H1 (cell line): ENCODE data around the gene LRBA. TPM values are rescaled to one million over a fixed set of nuclear protein-coding genes. Genes with fewer than 3 reads are reported as not detected.

Experiments
- ASH2L ChIP-seq: fragments of 200-600, 300-600 bp; sonication (generic); IDR thresholded peaks from one replicate; pipeline ENCODE4 v1.7.1; 2017; ENCODE audit warnings: low read length
- CTBP2 ChIP-seq: IDR thresholded peaks from 2 replicates; pipeline ENCODE4 v1.7.0; 2011; ENCODE audit warnings: borderline replicate concordance, mild to moderate bottlenecking, moderate library complexity, mixed read lengths, low read length; ENCODE audit not compliant: insufficient read depth, insufficient read length
- HDAC6 ChIP-seq: IDR thresholded peaks from one replicate; pipeline ENCODE4 v1.7.1; 2012; ENCODE audit warnings: low read depth, mild to moderate bottlenecking, inconsistent platforms, low read length, moderate library complexity
- RXRA ChIP-seq: IDR thresholded peaks from 2 replicates; pipeline ENCODE4 v1.6.1; 2011; ENCODE audit warnings: low read depth, mild to moderate bottlenecking, low read length, moderate library complexity; ENCODE audit not compliant: insufficient read depth
- polyA plus RNA-seq, 7 experiments: library from polyadenylated mRNA; depleted of rRNA in 3 of 7; stranded (reverse) in 5 of 7; unstranded in 2 of 7; fragments of >200 nt in 5 of 7; fragments of 200-250 nt in 2 of 7; gene quantifications; 1 replicate in 5 of 7; 2 replicates in 1 of 7; 4 replicates in 1 of 7; pipeline versions ENCODE4 v1.2.1 to v1.2.3, GENCODE V29; 2011 to 2013; ENCODE audit warnings: missing spikeins in 2 of 7, mixed read lengths in 2 of 7
- total RNA-seq: library from RNA; stranded (reverse); fragmentation: NEBNext Ultra II Directional; extraction: Animal tissue kit (Norgen Biotek cat#: 25700); gene quantifications from 2 replicates; pipeline ENCODE4 v1.2.1, GENCODE V29; 2021
- TF ChIP-seq, protein P1 (sequence below): fragments of 300-600 bp; sonication (generic); IDR thresholded peaks from 2 replicates; pipeline ENCODE4 v1.7.1; 2012; ENCODE audit warnings: low read length, moderate library complexity, mild to moderate bottlenecking, inconsistent platforms; ENCODE audit not compliant: insufficient replicate concordance

Gene LRBA
- total and polyA plus RNA-seq, 2 of the 8 experiments (the other 6 are each of a cell fraction or from before 2014, with no cell fraction given), result 54.6 to 83.2 TPM

DNA sequence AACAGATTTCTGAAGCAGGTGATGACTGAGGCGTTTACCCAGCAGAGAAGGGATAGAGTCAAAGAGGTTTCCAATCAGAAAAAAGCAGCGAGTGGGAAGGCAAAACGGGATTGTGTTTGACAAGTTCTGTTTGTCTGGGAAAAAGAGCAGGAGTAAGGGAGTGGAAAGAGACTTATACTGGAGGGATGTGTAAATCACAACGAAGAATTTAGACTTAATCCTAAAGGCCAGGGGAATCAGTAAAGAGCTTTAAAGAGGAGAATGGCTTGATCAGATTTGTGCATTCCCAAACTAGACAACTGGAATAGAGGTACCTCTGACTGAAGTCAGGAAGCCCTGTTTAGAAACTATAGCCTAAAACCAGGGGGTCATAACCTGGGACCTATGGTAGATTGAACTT is 31.5 kb upstream of the LRBA start (continued):
- TF ChIP-seq, protein P1, sequence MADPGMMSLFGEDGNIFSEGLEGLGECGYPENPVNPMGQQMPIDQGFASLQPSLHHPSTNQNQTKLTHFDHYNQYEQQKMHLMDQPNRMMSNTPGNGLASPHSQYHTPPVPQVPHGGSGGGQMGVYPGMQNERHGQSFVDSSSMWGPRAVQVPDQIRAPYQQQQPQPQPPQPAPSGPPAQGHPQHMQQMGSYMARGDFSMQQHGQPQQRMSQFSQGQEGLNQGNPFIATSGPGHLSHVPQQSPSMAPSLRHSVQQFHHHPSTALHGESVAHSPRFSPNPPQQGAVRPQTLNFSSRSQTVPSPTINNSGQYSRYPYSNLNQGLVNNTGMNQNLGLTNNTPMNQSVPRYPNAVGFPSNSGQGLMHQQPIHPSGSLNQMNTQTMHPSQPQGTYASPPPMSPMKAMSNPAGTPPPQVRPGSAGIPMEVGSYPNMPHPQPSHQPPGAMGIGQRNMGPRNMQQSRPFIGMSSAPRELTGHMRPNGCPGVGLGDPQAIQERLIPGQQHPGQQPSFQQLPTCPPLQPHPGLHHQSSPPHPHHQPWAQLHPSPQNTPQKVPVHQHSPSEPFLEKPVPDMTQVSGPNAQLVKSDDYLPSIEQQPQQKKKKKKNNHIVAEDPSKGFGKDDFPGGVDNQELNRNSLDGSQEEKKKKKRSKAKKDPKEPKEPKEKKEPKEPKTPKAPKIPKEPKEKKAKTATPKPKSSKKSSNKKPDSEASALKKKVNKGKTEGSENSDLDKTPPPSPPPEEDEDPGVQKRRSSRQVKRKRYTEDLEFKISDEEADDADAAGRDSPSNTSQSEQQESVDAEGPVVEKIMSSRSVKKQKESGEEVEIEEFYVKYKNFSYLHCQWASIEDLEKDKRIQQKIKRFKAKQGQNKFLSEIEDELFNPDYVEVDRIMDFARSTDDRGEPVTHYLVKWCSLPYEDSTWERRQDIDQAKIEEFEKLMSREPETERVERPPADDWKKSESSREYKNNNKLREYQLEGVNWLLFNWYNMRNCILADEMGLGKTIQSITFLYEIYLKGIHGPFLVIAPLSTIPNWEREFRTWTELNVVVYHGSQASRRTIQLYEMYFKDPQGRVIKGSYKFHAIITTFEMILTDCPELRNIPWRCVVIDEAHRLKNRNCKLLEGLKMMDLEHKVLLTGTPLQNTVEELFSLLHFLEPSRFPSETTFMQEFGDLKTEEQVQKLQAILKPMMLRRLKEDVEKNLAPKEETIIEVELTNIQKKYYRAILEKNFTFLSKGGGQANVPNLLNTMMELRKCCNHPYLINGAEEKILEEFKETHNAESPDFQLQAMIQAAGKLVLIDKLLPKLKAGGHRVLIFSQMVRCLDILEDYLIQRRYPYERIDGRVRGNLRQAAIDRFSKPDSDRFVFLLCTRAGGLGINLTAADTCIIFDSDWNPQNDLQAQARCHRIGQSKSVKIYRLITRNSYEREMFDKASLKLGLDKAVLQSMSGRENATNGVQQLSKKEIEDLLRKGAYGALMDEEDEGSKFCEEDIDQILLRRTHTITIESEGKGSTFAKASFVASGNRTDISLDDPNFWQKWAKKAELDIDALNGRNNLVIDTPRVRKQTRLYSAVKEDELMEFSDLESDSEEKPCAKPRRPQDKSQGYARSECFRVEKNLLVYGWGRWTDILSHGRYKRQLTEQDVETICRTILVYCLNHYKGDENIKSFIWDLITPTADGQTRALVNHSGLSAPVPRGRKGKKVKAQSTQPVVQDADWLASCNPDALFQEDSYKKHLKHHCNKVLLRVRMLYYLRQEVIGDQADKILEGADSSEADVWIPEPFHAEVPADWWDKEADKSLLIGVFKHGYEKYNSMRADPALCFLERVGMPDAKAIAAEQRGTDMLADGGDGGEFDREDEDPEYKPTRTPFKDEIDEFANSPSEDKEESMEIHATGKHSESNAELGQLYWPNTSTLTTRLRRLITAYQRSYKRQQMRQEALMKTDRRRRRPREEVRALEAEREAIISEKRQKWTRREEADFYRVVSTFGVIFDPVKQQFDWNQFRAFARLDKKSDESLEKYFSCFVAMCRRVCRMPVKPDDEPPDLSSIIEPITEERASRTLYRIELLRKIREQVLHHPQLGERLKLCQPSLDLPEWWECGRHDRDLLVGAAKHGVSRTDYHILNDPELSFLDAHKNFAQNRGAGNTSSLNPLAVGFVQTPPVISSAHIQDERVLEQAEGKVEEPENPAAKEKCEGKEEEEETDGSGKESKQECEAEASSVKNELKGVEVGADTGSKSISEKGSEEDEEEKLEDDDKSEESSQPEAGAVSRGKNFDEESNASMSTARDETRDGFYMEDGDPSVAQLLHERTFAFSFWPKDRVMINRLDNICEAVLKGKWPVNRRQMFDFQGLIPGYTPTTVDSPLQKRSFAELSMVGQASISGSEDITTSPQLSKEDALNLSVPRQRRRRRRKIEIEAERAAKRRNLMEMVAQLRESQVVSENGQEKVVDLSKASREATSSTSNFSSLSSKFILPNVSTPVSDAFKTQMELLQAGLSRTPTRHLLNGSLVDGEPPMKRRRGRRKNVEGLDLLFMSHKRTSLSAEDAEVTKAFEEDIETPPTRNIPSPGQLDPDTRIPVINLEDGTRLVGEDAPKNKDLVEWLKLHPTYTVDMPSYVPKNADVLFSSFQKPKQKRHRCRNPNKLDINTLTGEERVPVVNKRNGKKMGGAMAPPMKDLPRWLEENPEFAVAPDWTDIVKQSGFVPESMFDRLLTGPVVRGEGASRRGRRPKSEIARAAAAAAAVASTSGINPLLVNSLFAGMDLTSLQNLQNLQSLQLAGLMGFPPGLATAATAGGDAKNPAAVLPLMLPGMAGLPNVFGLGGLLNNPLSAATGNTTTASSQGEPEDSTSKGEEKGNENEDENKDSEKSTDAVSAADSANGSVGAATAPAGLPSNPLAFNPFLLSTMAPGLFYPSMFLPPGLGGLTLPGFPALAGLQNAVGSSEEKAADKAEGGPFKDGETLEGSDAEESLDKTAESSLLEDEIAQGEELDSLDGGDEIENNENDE, result no peak
- no peak for TF ChIP-seq CTBP2
- no peak for TF ChIP-seq ASH2L
- TF ChIP-seq HDAC6, result no peak
- TF ChIP-seq RXRA, result no peak
- TF ChIP-seq, all 59 proteins: peak for 0
